Measurements from ENCODE around the gene HOXA7. TPM values are rescaled to one million over a fixed set of nuclear protein-coding genes. Genes with fewer than 3 reads are reported as not detected.

HOXA7 gene
- total and polyA plus RNA-seq, 2 donors (not counting 1 experiment from before 2014, with no cell fraction given), result 0.37 TPM; not detected in 1

DNA sequence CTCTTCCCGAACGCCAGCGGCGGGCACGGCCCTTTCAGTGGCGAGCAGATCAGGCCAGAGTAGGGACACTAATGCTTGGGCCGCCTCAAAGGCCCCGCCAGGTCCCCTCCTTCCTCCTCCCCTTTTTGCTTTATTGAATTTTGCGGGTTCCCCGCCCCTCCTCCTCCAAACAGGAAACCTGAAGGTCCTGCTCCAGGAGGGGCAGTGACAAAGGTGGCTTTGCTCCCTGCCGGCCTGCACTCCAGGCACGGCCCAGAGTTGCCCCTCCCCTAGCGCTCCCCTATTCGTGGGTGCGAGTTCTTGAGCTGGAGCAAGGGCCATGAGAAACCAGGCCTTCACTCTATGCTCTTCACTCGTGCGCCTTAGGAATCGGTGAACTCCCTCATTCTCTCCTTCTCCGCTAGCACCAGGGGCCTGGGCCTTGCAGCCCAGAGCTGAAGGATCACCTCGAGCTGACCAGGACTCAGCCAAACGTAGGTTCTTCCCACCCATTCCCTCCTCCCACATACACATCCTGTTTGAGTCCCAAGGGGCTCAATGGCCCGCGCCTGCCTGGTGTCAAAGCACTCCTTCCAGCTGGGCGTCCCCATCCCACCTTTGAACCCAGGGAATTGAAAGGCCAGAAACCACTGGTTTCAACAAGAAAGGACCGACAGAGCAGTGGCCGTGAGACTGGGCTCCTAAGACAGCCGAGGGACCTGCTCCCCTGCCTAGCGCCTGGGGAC is 8.3 kb downstream of the HOXA7 start:
- Histone ChIP-seq H3K9ac (ENCODE audit: low read length) (peak overlapping the region; percentile 50), H3K4me1 (ENCODE audit: control insufficient read depth in 2 of 2, insufficient read depth in 2 of 2, low read length in 2 of 2) (peaks cover 48 to 55% of the 10 kb centered on the region in 2 donors), H3K27me3 (replicated peaks in 1 of 4; ENCODE audit: control extremely low read depth in 1 of 4, control insufficient read depth in 3 of 4, insufficient read depth in 4 of 4, low read length in 3 of 4) (peaks cover 0 to 92% (median 67%) of the 10 kb centered on the region in 4 experiments), H3K4me3 (ENCODE audit: control extremely low read depth in 1 of 5, extremely low read depth in 1 of 5, insufficient read depth in 1 of 5, low read depth in 2 of 5, low read length in 4 of 5) (peak overlapping the region in 3 of 5 experiments; percentile 2 to 30 (median 27)), H3K9me3 (ENCODE audit: control extremely low read depth in 1 of 3, control insufficient read depth in 2 of 3, insufficient read depth in 1 of 3, low read length in 2 of 3) (peaks cover 0 to 82% (median 0%) of the 10 kb centered on the region in 3 donors), H2AFZ (ENCODE audit: insufficient read depth, low read depth, low read length, poor library complexity, severe bottlenecking) (no peak overlapping the region), H3K27ac (ENCODE audit: low read length in 2 of 2) (no peak overlapping the region), H3K4me2 (replicated peaks; ENCODE audit: low read depth, low read length, poor library complexity, severe bottlenecking) (peak overlapping the region; percentile 69), H3K36me3 (replicated peaks in 1 of 2; ENCODE audit: control extremely low read depth in 1 of 2, control insufficient read depth in 1 of 2, extremely low read depth in 1 of 2, insufficient read depth in 2 of 2, low read length in 1 of 2) (no peaks in the 10 kb centered on the region), H3K79me2 (ENCODE audit: control insufficient read depth, insufficient read depth, low read length) (no peaks in the 10 kb centered on the region), H4K20me1 (ENCODE audit: control insufficient read depth, insufficient read depth, low read length, poor library complexity, severe bottlenecking) (peaks cover 7% of the 10 kb centered on the region)
- Mint-ChIP-seq H3K27ac (peak overlapping the region; percentile 20), H3K9me3 (ENCODE audit: insufficient read depth) (no peaks in the 10 kb centered on the region), H3K4me3 (peak overlapping the region; percentile 80), H3K27me3 (peaks cover 62% of the 10 kb centered on the region), H3K4me1 (peaks cover 33% of the 10 kb centered on the region)
- DNase-seq, result peak; percentile 35
- POLR2A ChIA-PET, result interaction anchor here (0.6 kb wide), 1 partner anchor 1289 kb away, joined by 6 read pairs; no protein-coding TSS in a partner anchor
- CTCF ChIA-PET, result interaction anchor here (0.7 to 6.9 kb wide), 11 partner anchors 14 to 752 kb away, joined by 3 to 52 read pairs (median 4); no protein-coding TSS in a partner anchor
- 4% methylated on average over 28 of the region's 28 CpGs for WGBS (ENCODE audit: insufficient coverage)
- intact Hi-C loops (cut with micrococcal nuclease), result no loop called here
- no peak for TF ChIP-seq EZH2 (IDR thresholded peaks at IDR 0.05; ENCODE audit: borderline replicate concordance, insufficient read depth, low read depth, low read length, poor library complexity, severe bottlenecking)
- TF ChIP-seq, protein P1, sequence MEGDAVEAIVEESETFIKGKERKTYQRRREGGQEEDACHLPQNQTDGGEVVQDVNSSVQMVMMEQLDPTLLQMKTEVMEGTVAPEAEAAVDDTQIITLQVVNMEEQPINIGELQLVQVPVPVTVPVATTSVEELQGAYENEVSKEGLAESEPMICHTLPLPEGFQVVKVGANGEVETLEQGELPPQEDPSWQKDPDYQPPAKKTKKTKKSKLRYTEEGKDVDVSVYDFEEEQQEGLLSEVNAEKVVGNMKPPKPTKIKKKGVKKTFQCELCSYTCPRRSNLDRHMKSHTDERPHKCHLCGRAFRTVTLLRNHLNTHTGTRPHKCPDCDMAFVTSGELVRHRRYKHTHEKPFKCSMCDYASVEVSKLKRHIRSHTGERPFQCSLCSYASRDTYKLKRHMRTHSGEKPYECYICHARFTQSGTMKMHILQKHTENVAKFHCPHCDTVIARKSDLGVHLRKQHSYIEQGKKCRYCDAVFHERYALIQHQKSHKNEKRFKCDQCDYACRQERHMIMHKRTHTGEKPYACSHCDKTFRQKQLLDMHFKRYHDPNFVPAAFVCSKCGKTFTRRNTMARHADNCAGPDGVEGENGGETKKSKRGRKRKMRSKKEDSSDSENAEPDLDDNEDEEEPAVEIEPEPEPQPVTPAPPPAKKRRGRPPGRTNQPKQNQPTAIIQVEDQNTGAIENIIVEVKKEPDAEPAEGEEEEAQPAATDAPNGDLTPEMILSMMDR (IDR thresholded peaks at IDR 0.05), result no peak
- no peak for ATAC-seq (ENCODE audit: low read depth)

Data from B cell (primary cell).